HG03103 (cell line): ENCODE data around the gene MYH13.

ENCODE experiments used
- ATAC-seq: cut with Tn5 transposase; IDR thresholded peaks from one replicate; pipeline ENCODE4 v1.9.1; 2021; ENCODE audit warnings: low read depth; ENCODE audit not compliant: unreplicated experiment

MYH13 gene

DNA sequence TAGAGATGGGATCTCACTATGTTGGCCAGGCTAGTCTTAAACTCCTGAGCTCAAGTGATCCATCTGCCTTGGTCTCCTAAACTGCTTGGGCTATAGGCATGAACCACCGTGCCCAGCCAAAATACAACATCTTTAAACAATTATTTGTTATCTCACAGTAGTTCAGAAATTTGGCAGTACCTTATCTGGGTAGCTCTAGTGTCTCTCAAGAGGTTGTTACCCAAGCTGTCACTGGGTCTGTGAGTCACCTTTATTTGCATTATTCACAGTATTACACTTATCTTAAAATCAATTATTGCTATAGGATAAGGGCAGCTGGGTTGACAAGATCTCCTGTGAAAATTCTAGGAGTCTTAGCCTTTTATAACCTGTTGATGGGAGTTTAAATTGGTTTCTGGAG, 110.4 kb downstream of the MYH13 start:
- no peak for ATAC-seq

DNA sequence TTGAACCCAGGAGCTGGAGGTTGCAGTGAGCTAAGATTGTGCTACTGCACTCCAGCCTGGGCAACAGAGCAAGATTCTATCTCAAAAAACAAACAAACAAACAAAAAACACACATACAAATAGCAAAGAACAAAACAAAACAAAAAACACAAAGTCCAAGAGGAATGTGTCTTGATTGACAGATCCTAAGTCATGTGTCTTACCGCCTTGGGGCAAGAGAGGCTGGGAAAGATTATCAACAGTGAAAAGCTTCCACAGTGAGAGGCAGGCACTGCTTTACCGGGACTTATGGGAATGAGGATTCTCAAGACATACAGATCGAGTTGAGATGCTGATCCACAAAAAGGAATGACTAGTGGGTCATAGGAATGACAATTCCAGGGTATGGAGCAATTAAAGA, 111.7 kb downstream of the MYH13 start:
- ATAC-seq: no peak

DNA sequence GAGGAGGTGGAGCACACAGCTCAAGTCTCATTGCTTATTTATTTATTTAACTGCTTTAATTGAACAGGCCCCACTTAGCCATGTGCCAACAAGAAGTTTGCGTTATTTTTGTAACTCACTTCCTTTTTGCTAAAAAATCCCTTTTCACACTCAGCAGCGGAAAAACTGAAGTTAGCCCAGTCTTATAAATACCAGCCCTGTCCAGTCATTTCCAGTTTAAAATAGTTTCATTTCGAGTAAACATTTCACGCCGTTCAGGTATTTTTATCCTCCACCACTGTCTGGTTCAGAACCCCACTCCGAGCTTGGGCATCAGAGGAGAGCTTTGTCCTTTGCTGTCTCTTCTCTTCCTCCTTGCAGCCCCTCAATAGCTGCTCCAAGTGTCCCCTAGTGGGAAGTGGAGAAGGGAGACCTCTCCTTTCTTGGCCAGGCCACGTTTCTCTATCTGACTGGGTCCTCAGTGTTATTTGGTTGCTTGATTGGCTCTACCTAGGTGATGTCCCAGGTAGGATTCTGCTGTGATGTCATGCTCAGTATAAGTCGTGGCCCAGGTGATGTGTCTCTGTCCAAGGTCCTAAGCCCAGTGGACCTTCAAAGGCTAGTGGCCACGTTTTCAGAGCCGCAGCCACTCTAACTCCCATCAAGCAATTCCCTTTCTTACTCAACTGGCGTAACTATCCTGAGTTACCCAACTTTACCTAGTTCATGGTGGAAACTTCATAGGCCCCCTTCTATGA, 121.4 kb downstream of the MYH13 start:
- ATAC-seq: peak; percentile 81
